Chondrocyte (in vitro differentiated cells): ENCODE results near the gene ZNF524. TPM values are rescaled to one million over a fixed set of nuclear protein-coding genes. Genes with fewer than 3 reads are reported as not detected.

Experiments
- DNase-seq: peaks from one replicate; pipeline ENCODE4 v3.0.0; 2021; ENCODE audit warnings: mixed read lengths, low spot score
- H3K27ac Mint-ChIP-seq: one replicate; pipeline ENCODE4 v1.8.0; 2021; ENCODE audit warnings: mild to moderate bottlenecking, moderate library complexity, mixed read lengths; ENCODE audit not compliant: unreplicated experiment
- H3K27me3 Mint-ChIP-seq: 2 replicates; pipeline ENCODE4 v1.8.0; 2021; ENCODE audit warnings: low read depth, mixed read lengths
- H3K36me3 Mint-ChIP-seq: 2 replicates; pipeline ENCODE4 v1.8.0; 2021; ENCODE audit warnings: low read depth, mixed read lengths
- H3K4me1 Mint-ChIP-seq: 2 replicates; pipeline ENCODE4 v1.8.0; 2021; ENCODE audit warnings: low read depth, mild to moderate bottlenecking, mixed read lengths
- H3K4me3 Mint-ChIP-seq: one replicate; pipeline ENCODE4 v1.8.0; 2021; ENCODE audit warnings: mild to moderate bottlenecking, moderate library complexity, mixed read lengths; ENCODE audit not compliant: unreplicated experiment
- H3K9me3 Mint-ChIP-seq: 2 replicates; pipeline ENCODE4 v1.8.0; 2021; ENCODE audit warnings: low read depth, mixed read lengths
- CTCF ChIP-seq: fragments of 200-600 bp; sonication (generic); IDR thresholded peaks from 2 replicates; pipeline ENCODE4 v1.5.0; 2021; ENCODE audit warnings: antibody characterized with exemption, mild to moderate bottlenecking, moderate library complexity
- total RNA-seq: library from RNA; stranded (reverse); gene quantifications from 3 replicates; pipeline ENCODE4 v1.2.1, GENCODE V29; 2021

The ZNF524 gene
- total RNA-seq, 1 donor from 2014 or later, result 11.0 TPM

DNA sequence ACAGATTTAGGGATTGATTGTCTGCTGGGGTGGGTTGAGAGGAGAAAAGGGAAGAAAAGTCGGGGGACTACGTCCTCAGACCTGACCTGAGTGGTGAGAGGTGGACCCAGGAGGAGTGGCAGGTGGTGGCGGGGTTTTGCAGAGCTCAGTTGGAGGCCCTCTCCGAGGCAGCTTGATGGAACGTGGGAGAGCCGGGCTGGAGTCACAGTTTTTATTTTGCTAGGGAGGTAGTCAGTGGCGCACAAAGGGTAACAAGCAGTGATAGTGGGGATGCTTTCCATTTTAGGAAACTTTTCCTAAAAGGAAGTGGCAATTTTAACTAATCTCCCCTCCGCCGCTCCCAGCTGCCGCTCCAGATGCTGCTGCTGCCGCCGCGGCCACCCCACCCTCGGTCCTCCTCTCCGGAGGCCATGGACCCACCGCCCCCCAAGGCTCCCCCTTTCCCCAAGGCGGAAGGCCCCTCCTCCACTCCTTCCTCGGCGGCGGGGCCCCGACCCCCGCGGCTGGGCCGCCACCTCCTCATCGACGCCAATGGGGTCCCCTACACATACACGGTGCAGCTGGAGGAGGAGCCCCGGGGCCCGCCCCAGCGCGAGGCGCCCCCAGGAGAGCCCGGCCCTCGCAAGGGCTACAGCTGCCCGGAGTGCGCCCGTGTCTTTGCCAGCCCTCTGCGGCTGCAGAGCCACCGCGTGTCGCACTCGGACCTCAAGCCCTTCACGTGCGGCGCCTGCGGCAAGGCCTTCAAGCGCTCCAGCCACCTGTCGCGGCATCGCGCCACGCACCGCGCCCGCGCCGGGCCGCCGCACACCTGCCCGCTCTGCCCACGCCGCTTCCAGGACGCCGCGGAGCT is 42.3 kb downstream of the ZNF524 start:
- no peaks in the 10 kb centered on the region for H3K9me3 Mint-ChIP-seq
- peaks cover 9% of the 10 kb centered on the region for H3K36me3 Mint-ChIP-seq
- DNase-seq, result no peak
- peak overlapping the region; percentile 97 for H3K27ac Mint-ChIP-seq
- H3K27me3 Mint-ChIP-seq, result no peaks in the 10 kb centered on the region
- peaks cover 59% of the 10 kb centered on the region for H3K4me1 Mint-ChIP-seq
- peak overlapping the region; percentile 84 for H3K4me3 Mint-ChIP-seq
- TF ChIP-seq CTCF, result no peak

DNA sequence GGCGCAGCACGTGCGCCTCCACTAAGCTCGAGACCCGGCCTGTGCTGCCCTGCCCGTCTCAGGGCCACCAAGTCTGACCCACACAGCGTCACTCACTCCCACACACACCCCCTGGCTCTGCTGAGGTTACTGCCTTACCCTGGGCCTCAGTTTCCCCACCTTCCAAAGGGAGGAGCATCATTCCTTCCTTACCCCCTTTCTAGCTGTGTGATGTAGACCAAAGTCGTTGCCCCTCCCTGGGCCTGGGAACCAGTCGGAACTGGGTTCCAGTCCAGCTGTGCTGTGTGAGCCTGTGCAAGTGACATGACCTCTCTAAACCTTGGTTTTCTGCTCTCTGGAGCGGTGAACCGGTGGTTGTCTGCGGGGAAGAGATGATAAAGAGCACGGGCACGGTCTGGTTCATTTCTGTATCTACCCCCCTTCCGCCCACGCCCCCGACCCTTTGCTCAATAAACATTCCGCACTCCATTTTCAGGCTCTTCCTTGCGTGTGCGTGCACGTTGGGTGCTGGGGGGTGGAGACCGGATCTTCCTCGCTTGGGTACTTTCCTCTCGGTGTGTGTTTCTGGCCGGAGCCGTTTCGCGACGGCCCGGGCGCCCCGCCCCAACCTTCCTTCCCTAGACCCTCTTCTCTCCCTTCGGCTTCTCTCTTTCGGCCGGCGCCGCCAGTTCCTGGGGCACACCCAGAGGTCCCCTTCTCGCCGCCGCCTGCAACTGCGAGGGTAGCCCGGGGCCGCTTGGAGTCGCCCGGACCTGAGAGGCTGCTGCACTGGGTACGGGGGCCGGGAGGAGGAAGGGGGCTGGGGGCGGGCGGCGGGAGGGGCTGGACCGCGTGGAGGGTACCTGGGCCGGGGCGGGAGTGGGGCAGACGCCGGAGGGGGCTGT is 43.2 kb downstream of the ZNF524 start, which contains the start of gene ZNF581:
Gene ZNF581 (plus strand): TSS at position 647 of the 884 bp plus-strand sequence. CDS start 923 bp downstream, outside the sequence.
- no peak for DNase-seq
- peak within 1 kb of the TSS; percentile 97 for H3K27ac Mint-ChIP-seq
- H3K4me3 Mint-ChIP-seq, result peak within 1 kb of the TSS; percentile 84
- no peak for TF ChIP-seq CTCF
- H3K27me3 Mint-ChIP-seq, result no peaks in the 10 kb centered on the region
- H3K4me1 Mint-ChIP-seq, result peaks cover 55% of the 10 kb centered on the region
- H3K9me3 Mint-ChIP-seq, result no peaks in the 10 kb centered on the region
- H3K36me3 Mint-ChIP-seq, result peaks cover 6% of the 10 kb centered on the region

GRCh38 chr19:55643887-55644176 is 43.7 kb downstream of the ZNF524 start:
- Mint-ChIP-seq H3K4me1 (peaks cover 58% of the 10 kb centered on the region), H3K36me3 (peaks cover 6% of the 10 kb centered on the region), H3K9me3 (no peaks in the 10 kb centered on the region), H3K27me3 (no peaks in the 10 kb centered on the region), H3K4me3 (peak overlapping the region; percentile 84), H3K27ac (peak overlapping the region; percentile 90)
- no peak for TF ChIP-seq CTCF
- no peak for DNase-seq

DNA sequence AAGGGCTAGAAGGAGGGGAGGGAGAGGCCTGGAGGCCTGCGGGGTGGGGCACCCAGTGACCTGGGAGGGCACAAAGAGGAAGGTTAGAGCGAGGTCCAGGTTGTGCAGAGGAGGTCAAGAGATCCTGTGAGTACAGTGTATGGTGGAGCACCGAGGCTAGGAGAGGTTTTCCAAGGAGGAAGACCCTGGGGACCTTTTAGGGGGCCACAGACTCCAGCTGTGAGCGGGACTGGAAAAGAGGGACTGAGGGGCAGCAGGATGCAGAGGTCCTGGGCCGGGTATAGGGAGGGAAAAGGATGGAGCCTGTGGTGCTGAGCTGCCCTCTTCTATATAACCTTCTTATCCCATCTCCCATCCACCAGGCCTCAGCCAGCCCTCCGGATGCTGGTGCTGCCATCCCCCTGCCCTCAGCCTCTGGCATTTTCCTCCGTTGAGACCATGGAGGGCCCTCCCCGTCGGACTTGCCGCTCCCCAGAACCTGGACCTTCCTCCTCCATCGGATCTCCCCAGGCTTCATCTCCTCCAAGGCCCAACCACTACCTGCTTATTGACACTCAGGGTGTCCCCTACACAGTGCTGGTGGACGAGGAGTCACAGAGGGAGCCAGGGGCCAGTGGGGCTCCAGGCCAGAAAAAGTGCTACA is 44.2 kb downstream of the ZNF524 start:
- Mint-ChIP-seq H3K36me3 (peaks cover 5% of the 10 kb centered on the region), H3K4me3 (peak overlapping the region; percentile 84)

More for the DNA sequence above, 44.2 kb downstream of the ZNF524 start:
- Mint-ChIP-seq H3K9me3 (no peaks in the 10 kb centered on the region), H3K4me1 (peaks cover 58% of the 10 kb centered on the region), H3K27me3 (no peaks in the 10 kb centered on the region), H3K27ac (peak overlapping the region; percentile 90)
- no peak for DNase-seq
- TF ChIP-seq CTCF, result no peak
